SK-N-MC (cell line): ENCODE measurements around the gene ARHGAP18.

ENCODE experiments used
- EZH2 ChIP-seq: fragments of 200-600 bp; sonication (generic); IDR thresholded peaks from one replicate; pipeline ENCODE4 v1.6.1; 2017; ENCODE audit warnings: antibody characterized with exemption
- POLR2AphosphoS5 ChIP-seq: IDR thresholded peaks from 2 replicates; pipeline ENCODE4 v1.6.1; 2012; ENCODE audit warnings: mild to moderate bottlenecking, low read depth, low read length, borderline replicate concordance

DNA sequence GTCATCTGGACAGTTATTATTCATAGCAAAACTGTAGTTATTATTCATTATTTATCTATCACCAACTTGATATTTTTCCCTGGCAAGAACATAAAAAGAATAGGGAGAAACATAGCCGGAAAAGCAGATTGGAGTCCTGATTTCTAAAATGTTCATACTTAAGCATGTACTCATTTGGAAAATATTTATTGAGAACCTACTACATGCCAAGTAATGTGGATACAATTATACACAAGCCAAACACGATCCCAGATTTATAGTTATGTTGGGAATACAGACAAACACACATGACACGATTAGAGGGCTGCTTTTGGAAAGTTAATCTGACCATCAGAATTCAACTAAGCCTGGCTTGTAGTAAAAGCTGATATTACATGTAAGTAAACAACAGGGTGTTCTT, 30.7 kb downstream of the ARHGAP18 start:
- TF ChIP-seq EZH2: no peak
- TF ChIP-seq POLR2AphosphoS5: no peak
